Heart left ventricle (tissue), 13 donors: Measurements from ENCODE around the gene GALNT10.

ENCODE experiments used
- CTCF ChIP-seq, 12 donors: fragments of 200-600 bp; sonication (generic) in 4 of 12; IDR thresholded peaks; one replicate each; pipeline versions ENCODE4 v1.5.0 to v1.8.0; 2018 to 2022; ENCODE audit warnings: antibody characterized with exemption in 12 of 12, mild to moderate bottlenecking in 5 of 12
- POLR2A ChIP-seq, 2 donors: fragments of 450-650 bp; IDR thresholded peaks; one replicate each; pipeline ENCODE4 v1.6.1; 2017; ENCODE audit warnings: antibody characterized with exemption in 2 of 2, mild to moderate bottlenecking in 2 of 2, moderate library complexity in 2 of 2
- donor health status: ischemic (EF 13 %, LVEDD 7.1; RV severe dilation, severe dysfunction).
- donor health status: DM: no; HTN: yes; CAD: no.
- donor health status: DM: no; HTN: no; CAD: no.
- donor health status: ischemic (EF 25% LVEDD 6.9; RV normal size, moderate dysfunction).
- donor health status: ischemic (EF 25% LVEDD 5.7; RV mildly dilated, moderate dysfunction).
- donor health status: ischemic (EF 35%, LVEDD 5.7; RV mildly dilated, moderate dysfunction).
- donor health status: nonischemic (EF 11% LVEDD 7.7; RV severe dilation, severe dysfunction).
- donor health status: DM: yes; HTN: yes; CAD: no.
- donor health status: PGD.
- donor health status: ischemic (EF 29% LVEDD 5.4; RV normal size, mild dysfunction).
- donor health status: nonischemic (EF 23%, LVEDD 6.1; RV moderate dilation, normal function).

- no peak for TF ChIP-seq CTCF (IDR thresholded peaks at IDR 0.05)
- TF ChIP-seq POLR2A (IDR thresholded peaks at IDR 0.05): no peak
These were observed 254.3 kb downstream of the GALNT10 start for GRCh38 chr5:154444556-154445421.
